PC-3 (cell line): ENCODE data around the gene RAB3GAP2.

Source experiments
- CTCF ChIP-seq: fragments of 300-600 bp; sonication (generic); conservative IDR thresholded peaks from 2 replicates; pipeline ENCODE4 v1.5.1; 2017; ENCODE audit warnings: antibody characterized with exemption, low read depth, mild to moderate bottlenecking, low read length
- EZH2 ChIP-seq: fragments of 300-600 bp; sonication (generic); IDR thresholded peaks from one replicate; pipeline ENCODE4 v1.6.1; 2017; ENCODE audit warnings: antibody characterized with exemption, mild to moderate bottlenecking, low read length; ENCODE audit not compliant: unreplicated experiment
- EZH2phosphoT487 ChIP-seq: fragments of 300-600 bp; sonication (generic); IDR thresholded peaks from 2 replicates; pipeline ENCODE4 v1.6.1; 2018; ENCODE audit warnings: mild to moderate bottlenecking, antibody characterized with exemption, low read length, borderline replicate concordance

DNA sequence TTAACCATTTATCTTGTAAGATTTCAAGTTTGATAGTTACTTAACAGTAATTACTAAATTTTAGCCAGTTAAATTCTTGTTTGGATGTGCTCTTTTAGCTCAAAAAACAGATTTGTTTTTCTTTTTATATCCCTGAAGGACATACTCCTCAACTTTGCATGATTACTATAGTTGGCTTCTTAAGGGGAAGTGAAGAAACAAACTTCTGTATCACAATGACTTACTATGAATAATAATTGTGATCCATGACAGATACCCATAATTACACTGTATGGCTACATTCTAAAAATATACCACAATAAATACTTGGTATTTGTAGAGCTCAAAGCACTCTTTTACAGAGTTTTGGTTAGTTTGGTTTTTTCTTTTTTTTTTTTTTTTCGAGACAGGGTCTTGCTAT is 122.5 kb downstream of the RAB3GAP2 start:
- TF ChIP-seq CTCF (no peak), EZH2 (no peak), EZH2phosphoT487 (no peak)
